Stimulated activated naive B cell treated with anti-CD40 and anti-IgM and Interleukin-4, amounts not matched to agents 10 μg/mL and 1 μg/mL and 100 μg/mL, for 72 hours (primary cell): ENCODE data around the gene HABP2.

ENCODE experiments used
- ATAC-seq, 2 donors: fragments of 150-1000 bp; cut with Tn5 transposase; replicated peaks; 2 replicates each; pipeline ENCODE4 v1.10.0; 2021; ENCODE audit warnings: moderate library complexity in 1 of 2
- DNase-seq: peaks from one replicate; pipeline ENCODE4 v3.0.0; 2021
- H3K27ac Mint-ChIP-seq: one replicate; pipeline ENCODE4 v1.8.0; 2022; ENCODE audit warnings: mild to moderate bottlenecking, mixed read lengths
- H3K27me3 Mint-ChIP-seq, 2 donors: one replicate each; pipeline ENCODE4 v1.8.0; 2022; ENCODE audit warnings: mixed read lengths in 2 of 2
- H3K36me3 Mint-ChIP-seq, 2 donors: one replicate each; pipeline ENCODE4 v1.8.0; 2022; ENCODE audit warnings: mixed read lengths in 2 of 2, mild to moderate bottlenecking in 1 of 2
- H3K4me1 Mint-ChIP-seq, 2 donors: one replicate each; pipeline ENCODE4 v1.8.0; 2022; ENCODE audit warnings: mixed read lengths in 2 of 2, mild to moderate bottlenecking in 1 of 2
- H3K4me3 Mint-ChIP-seq, 2 donors: one replicate each; pipeline ENCODE4 v1.8.0; 2022; ENCODE audit warnings: mild to moderate bottlenecking in 2 of 2, mixed read lengths in 2 of 2, moderate library complexity in 1 of 2
- H3K9me3 Mint-ChIP-seq, 2 donors: one replicate each; pipeline ENCODE4 v1.8.0; 2022; ENCODE audit warnings: mixed read lengths in 2 of 2, mild to moderate bottlenecking in 1 of 2

HABP2 gene

DNA sequence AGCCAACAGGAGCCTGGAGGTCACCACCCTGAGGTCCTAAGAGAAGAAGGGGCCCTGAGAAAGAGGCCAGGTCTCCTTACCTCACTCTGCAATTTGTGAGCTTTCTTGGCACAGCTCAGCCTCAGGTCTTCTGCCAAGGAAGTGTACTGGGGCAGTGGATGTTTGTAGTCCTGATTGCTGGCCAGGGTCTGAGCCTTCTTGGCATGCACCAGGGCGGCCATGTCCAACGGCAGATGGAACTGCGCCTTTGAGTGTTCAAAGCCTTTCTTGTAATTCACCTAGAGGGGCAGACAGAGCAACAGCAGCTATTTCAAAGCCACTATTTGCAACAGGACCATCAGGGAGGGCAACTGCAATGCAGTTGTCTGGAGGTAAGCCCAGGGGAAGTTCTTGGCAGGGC lies 59.3 kb downstream of the HABP2 start:
- Mint-ChIP-seq H3K27ac (no peak overlapping the region), H3K36me3 (no peaks in the 10 kb centered on the region), H3K4me1 (no peaks in the 10 kb centered on the region), H3K27me3 (peaks cover 12 to 49% of the 10 kb centered on the region in 2 donors), H3K4me3 (no peak overlapping the region), H3K9me3 (no peaks in the 10 kb centered on the region)
- ATAC-seq (no peak), DNase-seq (no peak)

DNA sequence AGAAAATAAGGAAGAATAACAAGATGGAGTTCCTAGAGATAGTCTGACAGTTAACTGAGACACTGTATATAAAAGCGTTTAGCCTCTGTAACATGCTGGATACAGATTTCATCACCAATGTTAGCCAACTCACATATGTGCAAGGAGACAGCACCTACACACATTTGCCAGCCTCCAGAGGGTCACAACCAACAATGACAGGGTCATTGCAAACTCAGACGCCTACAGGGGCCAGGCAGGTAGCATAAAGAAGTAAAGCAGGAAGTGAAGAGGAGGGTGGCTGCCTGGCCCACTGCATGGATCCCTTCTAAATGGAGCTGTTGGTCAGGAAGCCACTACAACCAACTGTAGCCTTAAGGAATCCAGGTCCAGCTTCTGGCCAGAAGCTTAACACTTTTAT lies 60.6 kb downstream of the HABP2 start:
- Mint-ChIP-seq H3K27ac (no peak overlapping the region), H3K9me3 (no peaks in the 10 kb centered on the region), H3K36me3 (no peaks in the 10 kb centered on the region), H3K27me3 (peaks cover 12 to 50% of the 10 kb centered on the region in 2 donors), H3K4me1 (no peaks in the 10 kb centered on the region), H3K4me3 (no peak overlapping the region)
- no peak for ATAC-seq
- DNase-seq, result no peak

DNA sequence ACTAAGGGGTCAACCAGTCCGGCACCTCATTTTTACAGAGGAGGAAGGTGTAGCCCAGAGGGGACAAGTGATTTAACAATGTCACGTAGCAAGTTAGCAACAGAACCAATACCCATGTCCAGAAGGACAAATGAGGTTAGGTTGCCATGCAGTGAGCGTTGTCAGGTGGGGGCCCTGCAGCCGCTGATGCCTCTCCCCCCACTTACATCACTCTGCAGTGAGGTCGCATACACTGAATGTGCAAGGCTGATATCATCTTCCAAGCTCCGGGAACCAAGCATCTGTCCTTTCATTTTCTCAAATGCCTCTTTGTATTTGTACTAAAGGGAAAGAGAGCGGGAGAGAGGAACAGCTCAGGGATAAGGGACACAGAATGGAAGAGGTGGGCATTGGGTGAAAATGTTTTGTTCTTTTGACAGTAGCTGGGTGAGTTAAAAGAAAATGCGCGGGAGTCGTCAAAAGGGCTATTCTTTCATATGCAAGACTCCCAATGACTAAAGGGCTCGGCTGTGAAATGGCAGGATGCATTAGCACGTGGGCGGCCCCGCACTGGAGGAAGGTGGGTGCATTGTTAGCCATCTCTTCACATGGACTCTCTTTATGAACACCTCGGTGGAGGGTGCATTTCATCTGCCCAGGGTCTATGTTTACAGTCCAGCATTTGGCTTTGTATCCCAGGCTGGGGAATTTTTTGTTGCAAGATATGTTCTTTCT lies 61.3 kb downstream of the HABP2 start:
- H3K4me1 Mint-ChIP-seq, result no peaks in the 10 kb centered on the region
- DNase-seq, result no peak
- H3K9me3 Mint-ChIP-seq, result no peaks in the 10 kb centered on the region
- no peak overlapping the region for H3K4me3 Mint-ChIP-seq
- H3K27ac Mint-ChIP-seq, result no peak overlapping the region
- H3K36me3 Mint-ChIP-seq, result no peaks in the 10 kb centered on the region
- peaks cover 12 to 48% of the 10 kb centered on the region in 2 donors for H3K27me3 Mint-ChIP-seq
- ATAC-seq, result no peak

DNA sequence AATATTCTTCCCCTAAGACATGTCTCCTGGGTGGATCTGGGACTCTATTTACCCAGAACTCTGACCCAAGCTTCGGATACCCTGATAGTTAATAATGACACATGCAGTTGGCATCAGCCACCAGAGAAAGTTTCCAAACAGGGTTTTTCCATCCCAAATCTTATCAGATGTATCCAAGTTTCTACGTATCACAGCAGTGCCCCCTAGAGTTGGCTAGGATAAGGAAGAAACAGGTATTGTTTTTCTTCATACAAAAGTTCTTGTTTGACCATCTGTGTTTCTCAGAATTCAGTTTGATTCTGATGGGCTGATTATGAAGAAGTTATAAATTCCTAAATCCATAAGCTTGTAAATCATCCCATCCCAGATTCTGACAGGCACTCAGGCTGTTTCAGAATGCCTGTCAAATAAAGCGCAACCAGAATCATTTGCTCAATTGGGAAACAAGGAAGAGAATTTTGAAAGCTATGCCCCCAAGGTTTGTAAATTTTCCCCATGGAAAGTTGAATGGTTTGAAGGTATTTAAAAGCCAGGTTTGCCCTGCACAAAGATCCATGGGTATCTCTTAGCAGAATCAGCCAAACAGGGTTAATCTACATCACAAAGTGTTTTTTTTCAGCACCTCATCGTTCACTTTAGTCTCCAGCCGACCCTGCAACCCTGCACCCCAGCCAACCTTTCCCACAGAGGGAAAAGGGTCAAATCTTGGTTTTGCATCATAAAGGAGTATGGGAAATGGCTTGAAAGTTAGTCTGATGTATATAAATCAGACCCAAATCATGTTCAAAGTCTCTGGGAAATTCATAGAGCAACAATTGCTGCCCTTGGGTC lies 63.6 kb downstream of the HABP2 start:
- no peak for ATAC-seq
- Mint-ChIP-seq H3K27ac (no peak overlapping the region), H3K36me3 (no peaks in the 10 kb centered on the region), H3K4me1 (no peaks in the 10 kb centered on the region), H3K27me3 (peaks cover 12 to 53% of the 10 kb centered on the region in 2 donors), H3K4me3 (no peak overlapping the region), H3K9me3 (no peaks in the 10 kb centered on the region)
- no peak for DNase-seq

- DNase-seq (no peak), ATAC-seq (no peak)
- Mint-ChIP-seq H3K9me3 (no peaks in the 10 kb centered on the region), H3K27me3 (peaks cover 13 to 53% of the 10 kb centered on the region in 2 donors), H3K4me1 (no peaks in the 10 kb centered on the region), H3K27ac (no peak overlapping the region), H3K4me3 (no peak overlapping the region), H3K36me3 (no peaks in the 10 kb centered on the region)
These were observed 64.2 kb downstream of the HABP2 start for GRCh38 chr10:113617086-113617485.

DNA sequence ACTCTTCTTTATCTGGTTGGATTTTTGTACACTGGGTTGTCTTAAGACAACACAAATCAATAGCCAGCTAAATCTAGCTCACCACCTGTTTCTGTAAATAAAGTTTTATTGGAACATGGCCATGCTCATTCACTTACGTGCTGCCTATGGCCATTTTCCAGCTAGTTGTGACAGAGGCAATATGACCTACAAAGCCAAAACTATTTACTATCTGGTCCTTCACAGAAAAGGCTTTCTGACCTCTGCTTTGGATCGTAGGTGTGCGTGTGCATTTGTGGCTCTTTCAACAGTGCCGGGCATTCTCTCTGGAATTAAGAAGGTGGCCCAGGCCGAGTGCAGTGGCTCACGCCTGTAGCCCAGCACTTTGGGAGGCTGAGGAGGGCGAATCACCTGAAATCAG lies 65.5 kb downstream of the HABP2 start:
- Mint-ChIP-seq H3K27ac (no peak overlapping the region), H3K4me1 (no peaks in the 10 kb centered on the region), H3K4me3 (no peak overlapping the region), H3K36me3 (no peaks in the 10 kb centered on the region), H3K27me3 (peaks cover 16 to 43% of the 10 kb centered on the region in 2 donors), H3K9me3 (no peaks in the 10 kb centered on the region)
- DNase-seq (no peak), ATAC-seq (no peak)

GRCh38 chr10:113619401-113619800 lies 66.5 kb downstream of the HABP2 start:
- Mint-ChIP-seq H3K36me3 (no peaks in the 10 kb centered on the region), H3K4me1 (no peaks in the 10 kb centered on the region), H3K27me3 (peaks cover 9 to 35% of the 10 kb centered on the region in 2 donors), H3K4me3 (no peak overlapping the region), H3K27ac (no peak overlapping the region), H3K9me3 (no peaks in the 10 kb centered on the region)
- no peak for ATAC-seq
- DNase-seq, result no peak

DNA sequence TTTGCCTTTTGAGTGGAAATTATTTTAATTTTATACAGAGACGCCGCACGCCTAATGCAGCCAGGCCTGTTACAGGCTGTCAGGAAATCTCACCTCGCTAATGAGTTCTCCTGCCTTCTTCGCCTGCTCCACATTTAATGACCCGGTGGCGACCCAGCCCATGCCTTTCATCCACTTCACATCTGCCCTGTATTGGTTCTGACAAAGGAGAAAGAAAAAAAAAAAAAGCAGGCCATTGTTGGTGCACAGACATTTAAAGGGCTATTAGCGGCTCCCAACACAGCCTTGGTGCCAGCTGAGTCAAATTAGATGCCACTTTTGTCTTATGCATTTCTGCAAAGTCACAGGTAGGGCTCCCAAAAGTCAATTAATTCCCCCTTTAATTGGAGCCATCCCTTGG lies 67.7 kb downstream of the HABP2 start:
- no peak overlapping the region for H3K4me3 Mint-ChIP-seq
- H3K36me3 Mint-ChIP-seq, result no peaks in the 10 kb centered on the region
- H3K27me3 Mint-ChIP-seq, result peaks cover 6 to 39% of the 10 kb centered on the region in 2 donors
- DNase-seq (no peak), ATAC-seq (no peak)
- H3K27ac Mint-ChIP-seq, result no peak overlapping the region
- no peaks in the 10 kb centered on the region for H3K4me1 Mint-ChIP-seq
- H3K9me3 Mint-ChIP-seq, result no peaks in the 10 kb centered on the region

DNA sequence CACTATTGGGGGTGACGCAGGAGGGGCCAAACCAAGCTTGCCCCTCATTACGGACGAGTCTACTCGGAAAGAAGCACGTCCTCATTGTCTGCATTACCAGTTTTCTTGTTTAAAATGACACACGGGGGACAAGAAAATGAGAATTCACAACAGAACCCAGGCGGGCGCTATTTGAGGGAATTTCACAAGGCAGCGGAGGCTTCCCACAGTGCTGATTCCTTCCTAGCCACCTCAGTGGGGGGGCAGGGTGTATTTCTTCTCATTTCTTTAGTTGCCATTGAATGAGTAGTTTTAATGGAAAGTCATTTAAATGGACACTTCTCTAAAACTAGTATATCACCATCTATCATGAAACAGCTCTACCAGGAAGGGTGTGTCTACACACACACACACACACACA lies 68.1 kb downstream of the HABP2 start:
- no peaks in the 10 kb centered on the region for H3K9me3 Mint-ChIP-seq
- H3K27me3 Mint-ChIP-seq, result peaks cover 6 to 39% of the 10 kb centered on the region in 2 donors

DNA sequence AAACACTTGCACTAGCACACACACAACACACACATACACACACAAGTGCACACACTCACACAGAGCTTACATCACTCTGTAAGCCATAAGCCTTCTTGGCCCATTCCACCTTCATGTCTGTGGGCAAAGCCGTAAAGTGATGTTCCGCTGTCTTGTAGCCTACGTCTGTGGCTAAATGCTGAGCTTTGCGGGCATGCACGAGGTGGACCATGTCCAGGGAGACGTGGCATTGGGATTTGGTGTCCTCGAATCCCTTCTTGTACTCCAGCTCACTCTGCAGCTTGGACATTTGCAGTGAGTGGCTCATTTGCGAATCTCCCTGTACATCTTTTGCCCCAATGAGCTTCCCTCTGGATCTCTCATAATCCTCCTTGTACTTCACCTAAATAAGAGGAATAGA lies 68.9 kb downstream of the HABP2 start:
- Mint-ChIP-seq H3K36me3 (no peaks in the 10 kb centered on the region), H3K27me3 (peaks cover 6 to 33% of the 10 kb centered on the region in 2 donors), H3K9me3 (no peaks in the 10 kb centered on the region), H3K27ac (no peak overlapping the region), H3K4me1 (no peaks in the 10 kb centered on the region), H3K4me3 (no peak overlapping the region)
- DNase-seq, result no peak
- ATAC-seq, result no peak

More for the DNA sequence above, 68.1 kb downstream of the HABP2 start:
- H3K4me1 Mint-ChIP-seq, result no peaks in the 10 kb centered on the region
- ATAC-seq (no peak), DNase-seq (no peak)
- H3K36me3 Mint-ChIP-seq, result no peaks in the 10 kb centered on the region
- H3K27ac Mint-ChIP-seq, result no peak overlapping the region
- H3K4me3 Mint-ChIP-seq, result no peak overlapping the region

GRCh38 chr10:113622831-113623230 lies 70.0 kb downstream of the HABP2 start:
- H3K27ac Mint-ChIP-seq, result no peak overlapping the region
- no peaks in the 10 kb centered on the region for H3K36me3 Mint-ChIP-seq
- ATAC-seq, result no peak
- H3K9me3 Mint-ChIP-seq, result no peaks in the 10 kb centered on the region
- H3K27me3 Mint-ChIP-seq, result peaks cover 6 to 24% of the 10 kb centered on the region in 2 donors
- no peak for DNase-seq
- no peaks in the 10 kb centered on the region for H3K4me1 Mint-ChIP-seq
- no peak overlapping the region for H3K4me3 Mint-ChIP-seq

GRCh38 chr10:113625461-113626186 lies 72.8 kb downstream of the HABP2 start:
- no peak for ATAC-seq

DNA sequence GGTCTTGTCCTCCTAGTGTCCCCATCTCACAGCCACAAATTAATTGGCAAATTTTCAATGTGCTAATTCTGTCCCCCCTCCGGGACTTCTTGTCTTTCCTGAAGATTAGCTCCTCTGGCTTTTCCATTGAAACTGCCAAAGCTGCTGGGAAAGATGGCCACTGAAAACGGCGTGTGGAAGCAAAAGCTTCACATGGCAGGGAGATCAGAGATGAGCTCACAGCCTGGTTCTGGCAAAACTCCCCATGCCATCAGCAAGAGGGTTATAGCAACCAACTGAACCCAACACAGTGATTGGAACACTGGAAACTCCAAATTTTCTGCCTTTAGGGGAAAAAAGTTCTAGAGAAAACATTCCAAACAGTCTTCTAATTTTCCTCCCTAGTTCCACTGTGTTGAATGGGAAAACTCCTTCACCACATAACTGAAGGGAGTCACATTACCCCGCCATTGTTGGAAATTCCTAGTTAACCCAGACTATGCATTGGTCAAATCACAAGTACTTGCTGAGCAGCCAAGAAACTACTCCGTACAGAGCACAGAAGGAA lies 74.0 kb downstream of the HABP2 start:
- H3K36me3 Mint-ChIP-seq, result no peaks in the 10 kb centered on the region
- H3K4me3 Mint-ChIP-seq, result no peak overlapping the region
- H3K4me1 Mint-ChIP-seq, result no peaks in the 10 kb centered on the region
- no peaks in the 10 kb centered on the region for H3K9me3 Mint-ChIP-seq
- H3K27ac Mint-ChIP-seq, result no peak overlapping the region
- no peak for ATAC-seq
- no peak for DNase-seq
- peaks cover 6 to 18% of the 10 kb centered on the region in 2 donors for H3K27me3 Mint-ChIP-seq

More at GRCh38 chr10:113625461-113626186, 72.8 kb downstream of the HABP2 start:
- no peak overlapping the region for H3K27ac Mint-ChIP-seq
- H3K9me3 Mint-ChIP-seq, result no peaks in the 10 kb centered on the region
- no peak overlapping the region for H3K4me3 Mint-ChIP-seq
- peaks cover 6 to 24% of the 10 kb centered on the region in 2 donors for H3K27me3 Mint-ChIP-seq
- no peaks in the 10 kb centered on the region for H3K4me1 Mint-ChIP-seq
- no peaks in the 10 kb centered on the region for H3K36me3 Mint-ChIP-seq
- no peak for DNase-seq

- Mint-ChIP-seq H3K27me3 (peaks cover 3 to 22% of the 10 kb centered on the region in 2 donors), H3K36me3 (no peaks in the 10 kb centered on the region)
- ATAC-seq, result no peak
These were observed 75.0 kb downstream of the HABP2 start for GRCh38 chr10:113627836-113628235.

More at GRCh38 chr10:113627836-113628235, 75.0 kb downstream of the HABP2 start:
- H3K9me3 Mint-ChIP-seq, result no peaks in the 10 kb centered on the region
- no peak overlapping the region for H3K4me3 Mint-ChIP-seq
- no peaks in the 10 kb centered on the region for H3K4me1 Mint-ChIP-seq
- DNase-seq, result no peak
- no peak overlapping the region for H3K27ac Mint-ChIP-seq
